SK-N-SH treated with all-trans-retinoic acid at 6 μM for 48 hours (cell line): Measurements from ENCODE around the gene SSX2IP.

Experiments
- ARNTL ChIP-seq: fragments of 450-650 bp; formaldehyde crosslinking; IDR thresholded peaks from 2 replicates; pipeline ENCODE4 v1.5.0; 2020; ENCODE audit warnings: low read depth, mild to moderate bottlenecking, moderate library complexity, borderline replicate concordance
- CSRNP3 ChIP-seq: fragments of 250-450 bp; sonication (Bioruptor Pico); IDR thresholded peaks from 2 replicates; pipeline ENCODE4 v1.5.1; 2021; ENCODE audit warnings: mild to moderate bottlenecking, moderate library complexity
- GLIS3 ChIP-seq: fragments of 250-450 bp; sonication (Bioruptor Pico); IDR thresholded peaks from 2 replicates; pipeline ENCODE4 v1.5.0; 2020; ENCODE audit warnings: mild to moderate bottlenecking, moderate library complexity
- OSR1 ChIP-seq: fragments of 250-450 bp; sonication (Bioruptor Pico); IDR thresholded peaks from 2 replicates; pipeline ENCODE4 v1.8.0; 2022; ENCODE audit warnings: moderate library complexity, mild to moderate bottlenecking, inconsistent platforms
- PATZ1 ChIP-seq: fragments of 250-450 bp; sonication (Bioruptor Pico); IDR thresholded peaks from 2 replicates; pipeline ENCODE4 v1.8.0; 2020; ENCODE audit warnings: mild to moderate bottlenecking, moderate library complexity, borderline replicate concordance
- SNAI2 ChIP-seq: fragments of 250-450 bp; sonication (Bioruptor Pico); IDR thresholded peaks from 2 replicates; pipeline ENCODE4 v1.5.0; 2020; ENCODE audit warnings: mild to moderate bottlenecking, moderate library complexity
- TCF4 ChIP-seq: fragments of 250-450 bp; sonication (Bioruptor Pico); IDR thresholded peaks from 2 replicates; pipeline ENCODE4 v1.8.0; 2021; ENCODE audit warnings: mild to moderate bottlenecking, moderate library complexity, borderline replicate concordance
- TOX ChIP-seq: fragments of 250-450 bp; sonication (Bioruptor Pico); IDR thresholded peaks from 2 replicates; pipeline ENCODE4 v1.8.0; 2021; ENCODE audit warnings: mild to moderate bottlenecking, moderate library complexity, borderline replicate concordance
- ZC3H10 ChIP-seq: fragments of 250-450 bp; sonication (Bioruptor Pico); IDR thresholded peaks from 2 replicates; pipeline ENCODE4 v1.5.1; 2021; ENCODE audit warnings: mild to moderate bottlenecking, moderate library complexity
- ZFP3 ChIP-seq: fragments of 250-450 bp; sonication (Bioruptor Pico); IDR thresholded peaks from 2 replicates; pipeline ENCODE4 v1.5.0; 2020; ENCODE audit warnings: mild to moderate bottlenecking, moderate library complexity

- TF ChIP-seq GLIS3 (CRISPR knock-in tag) (no peak), ARNTL (CRISPR knock-in tag) (no peak), ZFP3 (no peak), PATZ1 (CRISPR knock-in tag) (no peak), TOX (no peak), TCF4 (CRISPR knock-in tag) (no peak), CSRNP3 (CRISPR knock-in tag) (no peak), OSR1 (CRISPR knock-in tag) (no peak), ZC3H10 (CRISPR knock-in tag) (no peak), SNAI2 (CRISPR knock-in tag) (no peak)
Measured at GRCh38 chr1:84691122-84691783, 992 bp upstream of the SSX2IP start.
